NCI-H526 treated with DMSO at 0.1 percent for 48 hours (cell line): Measurements from ENCODE around the gene APOBEC4.
"Not testable (repeated sequence)": the region's sequence is repeated elsewhere in the genome, so short reads cannot be mapped to it uniquely, and the experiment has no call there.

Experiments used
- DNase-seq: peaks from one replicate; lab custom pipeline; 2025; lab: John Stamatoyannopoulos, UW

Gene APOBEC4

GRCh38 chr1:183633676-183634343 is 19.3 kb downstream of the APOBEC4 start:
- DNase-seq, result peak; percentile 91

GRCh38 chr1:183632964-183633363 is 20.2 kb downstream of the APOBEC4 start:
- DNase-seq, result no peak

DNA sequence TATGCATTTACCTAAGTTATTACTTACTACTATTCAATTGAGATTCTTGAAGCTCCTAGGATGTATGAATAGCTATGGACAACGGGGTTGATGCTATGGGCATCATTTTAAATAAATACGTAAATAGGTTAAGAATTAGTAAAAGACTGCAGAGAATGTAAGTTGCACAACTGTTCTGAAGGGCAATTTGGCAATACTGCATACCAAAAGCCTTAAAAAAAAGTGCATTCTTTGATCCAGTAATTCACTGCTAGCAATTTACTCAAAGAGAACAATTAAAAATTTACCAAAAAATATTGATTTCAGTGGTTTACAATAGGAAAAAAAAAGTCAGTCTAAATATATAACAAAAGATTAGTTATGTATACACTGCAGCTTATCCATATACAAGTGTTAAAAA is 21.0 kb downstream of the APOBEC4 start:
- no peak for DNase-seq

- no peak for DNase-seq
Observed at GRCh38 chr1:183630748-183631147, 22.4 kb downstream of the APOBEC4 start.

- no peak for DNase-seq
Observed at GRCh38 chr1:183628537-183628936, 24.6 kb downstream of the APOBEC4 start.

DNA sequence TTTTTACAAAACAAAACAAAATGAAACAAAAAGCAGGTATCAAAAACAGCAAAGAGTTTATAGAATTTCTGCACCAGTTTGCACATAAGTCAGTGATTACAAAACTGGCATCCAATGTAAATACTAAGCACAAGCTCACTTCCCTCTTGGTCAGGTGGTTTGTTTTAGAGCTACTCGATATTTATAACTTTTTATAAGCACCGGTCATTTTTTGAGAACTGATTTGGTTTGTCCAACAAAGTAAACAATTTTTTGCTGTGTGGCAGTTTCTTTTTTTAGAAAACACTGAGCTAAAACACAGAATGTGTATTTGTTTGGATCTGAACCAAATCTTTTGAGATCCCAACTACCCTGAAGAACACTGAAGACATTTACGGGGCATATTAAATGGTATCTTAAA is 26.9 kb downstream of the APOBEC4 start:
- DNase-seq, result not testable (repeated sequence)

GRCh38 chr1:183622884-183623785 is 30.0 kb downstream of the APOBEC4 start:
- peak; percentile 72 for DNase-seq

DNA sequence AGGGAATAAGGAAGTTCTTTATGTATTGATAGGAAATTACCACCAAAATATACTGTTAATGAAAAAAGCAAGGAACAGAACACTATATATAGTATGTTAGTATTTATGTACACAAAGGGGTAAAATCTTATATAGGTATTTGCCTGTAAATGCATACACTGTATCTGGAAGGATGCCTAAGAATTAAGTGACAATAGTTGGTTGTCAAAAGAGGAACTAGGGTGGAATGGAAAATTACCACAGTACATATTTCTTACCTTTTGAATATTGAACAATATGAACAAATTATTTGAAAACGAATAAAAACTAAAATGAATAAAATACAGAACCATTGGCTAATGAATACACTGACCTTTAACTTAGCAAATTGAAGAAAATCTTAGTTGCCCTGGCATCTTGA is 31.1 kb downstream of the APOBEC4 start:
- DNase-seq, result no peak

GRCh38 chr1:183620311-183620710 is 32.8 kb downstream of the APOBEC4 start:
- no peak for DNase-seq

- DNase-seq, result no peak
Observed at GRCh38 chr1:183619781-183620180, 33.3 kb downstream of the APOBEC4 start.

- DNase-seq, result not testable (repeated sequence)
Observed at GRCh38 chr1:183618202-183618601, 34.9 kb downstream of the APOBEC4 start.

DNA sequence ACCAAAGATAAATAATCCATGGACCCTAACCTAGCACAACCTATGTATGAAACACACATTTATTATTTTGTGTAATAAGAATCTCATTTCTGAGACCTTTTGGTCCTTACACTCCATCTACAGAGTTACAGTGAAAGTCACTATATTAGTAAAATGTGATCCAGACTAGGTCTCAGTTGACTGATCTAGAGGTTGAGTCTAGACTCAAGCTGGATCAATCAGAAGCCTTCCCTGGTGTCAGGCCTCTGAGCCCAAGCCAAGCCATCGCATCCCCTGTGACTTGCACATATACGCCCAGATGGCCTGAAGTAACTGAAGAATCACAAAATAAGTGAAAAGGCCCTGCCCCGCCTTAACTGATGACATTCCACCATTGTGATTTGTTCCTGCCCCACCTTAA is 40.1 kb downstream of the APOBEC4 start:
- DNase-seq, result not testable (repeated sequence)

GRCh38 chr1:183612407-183612806 is 40.7 kb downstream of the APOBEC4 start:
- DNase-seq, result no peak

GRCh38 chr1:183611021-183611420 is 42.1 kb downstream of the APOBEC4 start:
- DNase-seq, result no peak

- no peak for DNase-seq
Observed at GRCh38 chr1:183609759-183610452, 43.2 kb downstream of the APOBEC4 start.

- DNase-seq, result peak; percentile 67
Observed at GRCh38 chr1:183609313-183609712, 43.8 kb downstream of the APOBEC4 start.

- DNase-seq, result no peak
Observed at GRCh38 chr1:183607322-183607980, 45.7 kb downstream of the APOBEC4 start.

DNA sequence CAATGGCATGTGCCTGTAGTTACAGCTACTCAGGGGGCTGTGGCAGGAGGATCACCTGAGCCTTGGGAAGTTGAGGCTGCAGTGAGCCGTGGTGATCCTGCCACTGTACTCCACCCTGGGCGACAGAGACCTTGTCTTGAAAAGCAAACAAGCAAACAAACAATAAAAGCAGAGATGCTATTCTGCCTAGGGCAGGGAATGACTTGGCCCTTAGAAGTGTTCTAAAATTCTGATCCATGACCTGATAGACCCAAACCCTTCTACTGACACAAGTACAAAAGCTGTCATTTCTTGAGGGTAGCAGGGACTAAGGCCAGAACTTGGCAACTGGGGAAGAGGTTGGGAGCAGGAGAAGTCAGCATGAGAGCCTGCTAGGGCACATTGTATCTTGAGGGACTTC is 47.2 kb downstream of the APOBEC4 start:
- no peak for DNase-seq

DNA sequence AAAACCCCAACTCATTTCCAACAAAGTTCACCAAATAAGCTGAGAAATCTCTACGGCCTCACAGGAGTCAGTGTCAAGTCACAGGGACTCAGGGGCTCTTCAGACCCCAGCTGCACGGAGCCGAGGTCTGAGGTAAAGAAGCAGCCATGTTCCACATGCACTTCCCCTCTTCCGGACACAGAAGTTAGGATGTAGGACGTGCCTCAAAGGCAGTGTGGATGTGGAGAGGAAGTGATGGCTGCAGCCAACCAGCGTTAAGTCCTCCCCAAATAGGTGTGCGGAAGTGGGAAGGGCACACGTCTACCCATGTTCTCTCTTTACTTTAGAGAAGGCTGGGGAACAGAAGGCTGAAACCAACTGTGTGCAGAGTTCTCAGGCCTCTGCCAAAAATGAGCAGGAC is 48.3 kb downstream of the APOBEC4 start:
- DNase-seq, result no peak

- no peak for DNase-seq
Observed at GRCh38 chr1:183604038-183604808, 48.9 kb downstream of the APOBEC4 start.

DNA sequence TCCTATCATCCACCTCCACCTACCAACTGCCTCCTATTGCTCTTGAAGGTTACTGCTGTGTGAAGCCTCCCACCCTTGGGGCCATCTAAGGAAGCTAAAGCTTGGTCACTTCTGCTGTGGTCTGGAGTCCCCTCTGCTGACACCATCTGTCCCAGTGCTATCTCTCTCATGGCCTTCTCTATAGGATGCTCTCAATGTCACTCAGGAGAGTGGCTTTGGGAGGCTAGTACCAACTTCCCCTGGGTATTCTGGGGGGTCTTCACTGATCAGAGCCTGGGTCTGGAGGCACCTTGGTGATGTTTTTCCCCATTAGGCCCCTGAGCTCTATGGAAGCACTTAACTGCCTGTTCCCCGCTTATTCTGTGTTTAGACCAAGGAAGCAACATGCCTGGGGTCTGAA is 50.6 kb downstream of the APOBEC4 start:
- no peak for DNase-seq
